Esophagus squamous epithelium (tissue), 5 donors: ENCODE data around the gene APLNR. TPM values are rescaled to one million over a fixed set of nuclear protein-coding genes. Genes with fewer than 3 reads are reported as not detected.

Source experiments
- DNase-seq: peaks from one replicate; lab custom pipeline; 2025; lab: John Stamatoyannopoulos, UW
- H3K27ac ChIP-seq, 4 donors: fragments of 200-600 bp; sonication (generic); one replicate each; pipeline ENCODE4 v1.5.1; 2016 to 2019; ENCODE audit warnings: mild to moderate bottlenecking in 1 of 4
- H3K27me3 ChIP-seq, 4 donors: fragments of 200-600 bp; sonication (generic); 1 replicate in 3 of 4; 2 replicates in 1 of 4; pipeline versions ENCODE4 v1.5.1 to v1.6.0; 2017 to 2021; ENCODE audit warnings: antibody characterized with exemption in 1 of 4
- H3K36me3 ChIP-seq, 3 donors: fragments of 200-600 bp; sonication (generic); one replicate each; pipeline ENCODE4 v1.5.1; 2016 to 2019
- H3K4me1 ChIP-seq, 3 donors: fragments of 200-600 bp; sonication (generic); one replicate each; pipeline ENCODE4 v1.5.1; 2017 to 2019
- H3K4me3 ChIP-seq, 4 donors: fragments of 200-600 bp; sonication (generic); 1 replicate in 3 of 4; 2 replicates in 1 of 4; pipeline ENCODE4 v1.5.1; 2016 to 2019; ENCODE audit warnings: mild to moderate bottlenecking in 2 of 4, moderate library complexity in 1 of 4
- H3K9me3 ChIP-seq, 3 donors: fragments of 200-600 bp; sonication (generic); one replicate each; pipeline ENCODE4 v1.5.1; 2016 to 2019
- CTCF ChIP-seq, 6 experiments: fragments of 450-650 bp in 4 of 6; fragments of 200-600 bp in 2 of 6; sonication (generic) in 2 of 6; IDR thresholded peaks; one replicate each; pipeline ENCODE4 v1.5.1; 2016 to 2019; ENCODE audit warnings: antibody characterized with exemption in 6 of 6, mild to moderate bottlenecking in 4 of 6, moderate library complexity in 4 of 6
- POLR2A ChIP-seq, 4 donors: fragments of 450-650 bp; IDR thresholded peaks; one replicate each; pipeline ENCODE4 v1.6.1; 2017; ENCODE audit warnings: antibody characterized with exemption in 4 of 4, mild to moderate bottlenecking in 4 of 4, moderate library complexity in 3 of 4
- WGBS, 2 donors: methylation state at CpG; one replicate each; pipeline ENCODE4 v1.1.5; 2018; 5-methylcytosine and 5-hydroxymethylcytosine counted together
- intact Hi-C: fragments of 100-400 bp; cut with DNase I; formaldehyde crosslinking; loops from one replicate; pipeline ENCODE4 v1.15.0; 2022
- total RNA-seq, 4 donors: library from RNA; depleted of rRNA; stranded (reverse); fragments of >200 nt; gene quantifications; one replicate each; pipeline ENCODE4 v1.1.0, GENCODE V29; 2016
- donor health status: DM: yes; HTN: yes; CAD: no.

APLNR gene
- total RNA-seq, 4 donors from 2014 or later = 0.26 to 1.7 (median 0.34) TPM

DNA sequence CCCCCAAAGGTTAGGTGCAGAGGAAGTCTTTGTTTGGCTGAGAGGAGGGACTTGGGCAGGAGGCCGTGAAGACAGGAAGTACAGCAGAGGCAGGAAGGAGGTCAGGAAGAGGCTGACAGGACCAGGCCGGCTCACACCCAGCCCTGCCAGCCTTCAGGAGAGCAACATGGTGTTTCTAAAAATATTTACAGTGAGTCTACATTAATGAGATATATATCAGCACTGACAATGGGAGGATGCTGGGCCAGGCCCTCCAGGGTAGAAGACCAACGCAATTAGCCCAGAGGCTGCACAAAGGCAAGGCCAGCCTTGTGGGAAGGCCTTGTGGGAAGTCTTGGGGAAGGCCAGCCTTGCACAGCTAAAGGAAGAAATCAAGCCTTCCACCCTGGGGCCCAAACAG lies 7.9 kb upstream of the APLNR start:
- intact Hi-C loops = loop anchor here (5.0 kb wide), 2 partner anchors 113 to 403 kb away; no protein-coding TSS in a partner anchor
- Histone ChIP-seq H3K4me3 (no peak overlapping the region), H3K4me1 (peaks cover 0 to 9% (median 0%) of the 10 kb centered on the region in 3 donors), H3K27ac (no peak overlapping the region), H3K9me3 (no peaks in the 10 kb centered on the region), H3K27me3 (no peaks in the 10 kb centered on the region), H3K36me3 (no peaks in the 10 kb centered on the region)
- WGBS, 2 donors = 51 to 58% methylated on average over 2 to 3 of the region's 3 CpGs
- TF ChIP-seq POLR2A (IDR thresholded peaks at IDR 0.05) (no peak), CTCF (IDR thresholded peaks at IDR 0.05) (no peak)
- DNase-seq = no peak

DNA sequence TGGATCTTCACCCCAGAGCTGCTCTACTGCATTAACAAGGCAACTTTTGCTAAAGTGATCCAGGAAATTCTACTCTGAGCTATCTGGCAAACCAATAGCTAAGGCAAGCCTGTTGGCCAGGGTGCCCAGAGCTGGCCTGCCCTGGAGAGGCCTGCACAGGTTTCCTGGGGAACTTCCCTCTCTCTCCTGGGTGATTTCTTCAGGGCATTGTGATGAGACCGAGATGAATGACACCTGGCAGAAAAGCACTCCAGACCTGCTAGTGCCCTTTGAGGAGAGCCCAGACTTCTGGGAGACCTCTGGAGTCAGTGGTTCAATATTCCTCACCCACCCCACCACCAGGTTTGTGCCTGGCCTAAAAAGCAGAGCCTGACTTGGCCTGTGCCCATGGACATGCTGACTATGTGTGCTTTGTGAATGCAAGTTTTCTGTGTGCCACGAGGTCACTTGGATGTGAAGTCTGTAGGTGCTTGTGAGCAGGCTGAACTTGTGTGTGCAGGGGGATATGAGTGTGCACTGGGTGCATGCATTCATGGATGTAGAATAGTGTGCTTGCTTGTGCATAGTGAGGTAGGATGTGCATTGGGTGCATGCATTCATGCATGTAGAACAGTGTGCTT lies 4.4 kb upstream of the APLNR start:
- intact Hi-C loops = no loop called here

DNA sequence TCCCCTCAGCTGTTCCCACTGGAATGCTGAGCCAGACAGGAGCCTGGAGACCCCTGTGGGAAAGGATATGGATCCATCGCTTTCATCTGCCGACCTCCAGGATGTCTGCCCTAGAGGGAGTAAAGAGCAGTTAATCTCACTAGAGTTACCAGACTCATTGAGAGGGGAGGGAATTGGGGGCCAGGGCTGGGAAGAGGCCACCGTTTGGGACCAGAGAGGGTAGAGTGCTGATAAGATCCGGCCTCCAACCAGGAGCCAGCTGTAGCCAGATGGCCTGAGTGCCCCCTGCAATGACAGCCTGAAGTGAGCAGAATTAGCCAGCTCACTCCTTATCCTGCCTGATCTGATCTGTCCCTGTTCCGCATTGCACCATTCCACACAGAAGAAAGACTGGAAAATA lies 3.7 kb upstream of the APLNR start:
- H3K4me3 ChIP-seq = no peak overlapping the region
- H3K27me3 ChIP-seq = peaks cover 0 to 20% (median 0%) of the 10 kb centered on the region in 4 donors
- no peak for DNase-seq
- no peak overlapping the region for H3K27ac ChIP-seq
- TF ChIP-seq CTCF (IDR thresholded peaks at IDR 0.05) (no peak), POLR2A (IDR thresholded peaks at IDR 0.05) (no peak)
- 58 to 64% methylated on average over 4 to 5 of the region's 5 CpGs for WGBS, 2 donors
- intact Hi-C loops = no loop called here
- H3K9me3 ChIP-seq = no peaks in the 10 kb centered on the region
- H3K36me3 ChIP-seq = no peaks in the 10 kb centered on the region
- peaks cover 0 to 9% (median 0%) of the 10 kb centered on the region in 3 donors for H3K4me1 ChIP-seq

More for the DNA sequence above, 4.4 kb upstream of the APLNR start:
- TF ChIP-seq POLR2A (IDR thresholded peaks at IDR 0.05) = no peak
- no peak for TF ChIP-seq CTCF (IDR thresholded peaks at IDR 0.05)
- Histone ChIP-seq H3K27me3 (peaks cover 0 to 13% (median 0%) of the 10 kb centered on the region in 4 donors), H3K9me3 (no peaks in the 10 kb centered on the region), H3K4me3 (no peak overlapping the region), H3K27ac (no peak overlapping the region), H3K4me1 (peaks cover 0 to 9% (median 0%) of the 10 kb centered on the region in 3 donors), H3K36me3 (no peaks in the 10 kb centered on the region)
- WGBS, 2 donors = 19 to 38% methylated on average over 1 to 2 of the region's 2 CpGs
- no peak for DNase-seq

- intact Hi-C loops = no loop called here
- Histone ChIP-seq H3K27ac (no peak overlapping the region), H3K27me3 (peaks cover 0 to 27% (median 0%) of the 10 kb centered on the region in 4 donors), H3K4me3 (no peak overlapping the region), H3K36me3 (no peaks in the 10 kb centered on the region), H3K4me1 (peaks cover 0 to 9% (median 0%) of the 10 kb centered on the region in 3 donors), H3K9me3 (no peaks in the 10 kb centered on the region)
- DNase-seq = no peak
- no peak for TF ChIP-seq POLR2A (IDR thresholded peaks at IDR 0.05)
- TF ChIP-seq CTCF (IDR thresholded peaks at IDR 0.05) = no peak
- 79 to 85% methylated on average over 2 of the region's 2 CpGs for WGBS, 2 donors
Observed at GRCh38 chr11:57240007-57240406, 3.0 kb upstream of the APLNR start.

DNA sequence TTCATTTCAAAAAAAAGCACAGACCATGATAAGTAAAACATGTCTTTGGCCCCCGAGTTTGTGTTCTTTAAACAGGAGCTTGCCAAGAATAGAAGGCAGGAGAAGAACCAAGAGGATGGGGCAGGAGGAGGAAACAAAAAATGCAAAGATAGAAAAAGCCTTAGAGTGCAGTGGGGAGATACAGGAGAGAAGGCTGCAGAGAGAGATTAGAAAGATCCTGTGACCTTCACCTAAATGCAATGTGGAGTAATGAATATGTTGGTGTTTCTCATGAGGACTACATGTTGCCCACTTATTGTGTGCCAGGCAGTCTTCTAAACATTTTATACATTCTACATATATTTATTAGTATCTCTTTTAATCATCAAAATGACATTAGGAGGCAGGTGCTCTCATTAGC lies 2.3 kb upstream of the APLNR start:
- WGBS, 2 donors = 62 to 65% methylated on average over 1 of the region's 1 CpG
- intact Hi-C loops = no loop called here
- DNase-seq = no peak
- Histone ChIP-seq H3K27me3 (peaks cover 0 to 34% (median 0%) of the 10 kb centered on the region in 4 donors), H3K9me3 (no peaks in the 10 kb centered on the region), H3K27ac (no peak overlapping the region), H3K4me1 (peaks cover 0 to 9% (median 0%) of the 10 kb centered on the region in 3 donors), H3K36me3 (no peaks in the 10 kb centered on the region), H3K4me3 (no peak overlapping the region)
- no peak for TF ChIP-seq CTCF (IDR thresholded peaks at IDR 0.05)
- TF ChIP-seq POLR2A (IDR thresholded peaks at IDR 0.05) = no peak
